GM19328 (cell line): ENCODE results near the gene MYH15.

Experiments
- ATAC-seq: cut with Tn5 transposase; IDR thresholded peaks from one replicate; pipeline ENCODE4 v1.9.1; 2021; ENCODE audit warnings: mild to moderate bottlenecking, moderate library complexity; ENCODE audit not compliant: unreplicated experiment

The MYH15 gene

DNA sequence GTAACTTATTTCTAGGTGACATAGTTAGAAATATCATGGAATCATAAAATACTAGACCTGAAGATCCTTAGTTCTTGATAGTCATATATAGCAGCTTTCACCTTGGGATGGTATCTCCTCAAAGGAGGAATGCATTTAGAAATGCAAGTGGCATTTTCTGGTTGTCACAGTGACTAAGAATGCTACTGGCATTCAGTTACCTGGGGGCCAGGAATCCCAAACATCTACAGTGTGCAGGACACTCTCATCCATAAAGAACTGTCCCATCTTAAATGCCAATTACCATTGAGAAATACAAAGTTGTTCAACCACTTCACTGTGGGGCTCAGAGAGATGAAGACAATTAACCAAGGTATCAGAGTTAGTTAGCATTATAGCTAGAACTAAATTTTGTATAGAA is 36.7 kb downstream of the MYH15 start:
- ATAC-seq, result no peak

- no peak for ATAC-seq
Measured at GRCh38 chr3:108472001-108472591, 38.3 kb downstream of the MYH15 start.

GRCh38 chr3:108471426-108471825 is 39.0 kb downstream of the MYH15 start:
- ATAC-seq, result no peak

GRCh38 chr3:108469126-108469525 is 41.3 kb downstream of the MYH15 start:
- no peak for ATAC-seq

- no peak for ATAC-seq
Measured at GRCh38 chr3:108468577-108468976, 41.8 kb downstream of the MYH15 start.

DNA sequence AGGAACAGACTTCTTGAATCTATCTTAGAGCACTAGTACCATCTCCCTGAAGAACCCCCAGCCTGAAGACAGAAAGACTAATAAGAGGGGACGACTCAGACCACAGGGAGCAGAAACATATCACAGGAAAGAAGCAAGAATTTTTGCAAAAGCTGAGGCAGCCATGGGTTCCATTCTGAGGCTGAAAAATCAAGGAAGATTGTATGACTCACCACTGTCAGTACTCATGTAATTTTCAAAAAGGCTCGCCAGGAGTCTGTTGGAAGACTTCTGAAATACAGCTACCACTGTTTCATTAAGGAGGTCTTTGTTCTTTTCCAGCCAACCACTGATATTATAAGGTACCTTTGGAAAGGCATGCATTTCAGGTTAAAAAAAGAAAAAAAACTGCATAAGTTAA is 47.5 kb downstream of the MYH15 start:
- ATAC-seq, result no peak

DNA sequence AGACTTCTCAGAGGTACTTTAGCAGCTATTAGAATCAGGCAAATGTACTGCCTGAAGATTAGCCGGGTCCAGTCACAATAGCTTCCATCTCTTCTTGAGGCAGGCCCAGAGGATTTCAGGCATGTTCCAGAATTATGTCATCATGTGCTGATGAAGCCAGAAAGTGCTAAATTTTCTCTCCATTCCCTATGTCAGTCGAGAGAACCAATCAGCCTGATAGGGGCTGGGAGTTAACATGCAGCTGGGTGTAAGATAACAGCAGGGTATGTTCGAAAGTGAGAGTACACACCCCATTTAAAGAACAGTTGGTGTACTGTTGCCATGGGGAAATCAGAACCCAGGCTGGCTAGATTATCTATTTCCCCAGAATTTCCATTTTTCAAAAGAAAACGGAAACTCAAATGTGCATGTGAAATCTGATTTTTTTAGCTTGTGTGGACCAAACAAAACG is 48.7 kb downstream of the MYH15 start:
- ATAC-seq, result peak; percentile 85

GRCh38 chr3:108459225-108459624 is 51.2 kb downstream of the MYH15 start:
- no peak for ATAC-seq

DNA sequence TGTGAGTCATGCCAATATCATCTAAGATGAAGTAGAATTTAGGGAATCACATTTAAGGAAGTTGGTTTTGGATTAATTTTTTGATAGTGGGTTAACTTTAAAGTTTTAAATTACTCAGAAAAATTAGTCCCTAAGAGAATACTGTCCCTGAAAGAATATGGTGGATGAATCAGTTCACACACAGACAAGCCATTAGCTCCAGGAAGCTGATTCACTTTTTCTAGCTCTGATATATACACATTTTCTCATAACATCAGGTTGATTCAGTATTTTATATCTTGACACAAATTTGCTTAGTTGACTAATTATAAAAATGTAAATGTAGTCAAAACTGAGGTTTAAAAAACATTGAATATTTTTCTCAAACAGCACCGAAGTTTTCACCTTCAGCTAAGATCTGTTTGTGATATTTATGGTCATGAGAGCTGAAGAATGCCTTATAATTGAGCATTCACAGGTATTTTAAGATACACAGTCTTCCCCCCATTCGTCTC is 55.1 kb downstream of the MYH15 start:
- no peak for ATAC-seq

DNA sequence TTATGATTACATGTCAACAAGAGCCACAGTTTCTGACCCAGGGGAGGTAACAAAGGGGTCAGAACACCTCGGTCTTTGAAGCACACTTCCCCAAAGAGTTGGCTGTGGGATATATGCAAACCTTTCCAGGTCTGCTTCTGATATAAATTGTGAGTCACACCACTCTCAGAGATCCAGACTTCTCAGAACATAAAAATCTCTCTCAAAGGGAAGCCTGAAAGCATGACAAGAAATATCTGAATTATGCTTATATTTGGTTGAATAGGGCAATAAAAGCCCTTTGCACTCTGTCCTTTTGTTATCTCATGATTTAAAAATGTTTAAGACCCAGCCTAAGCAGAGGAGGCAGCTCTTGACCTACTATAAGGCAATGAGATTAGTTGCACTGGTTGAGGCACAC is 56.8 kb downstream of the MYH15 start:
- ATAC-seq, result no peak

DNA sequence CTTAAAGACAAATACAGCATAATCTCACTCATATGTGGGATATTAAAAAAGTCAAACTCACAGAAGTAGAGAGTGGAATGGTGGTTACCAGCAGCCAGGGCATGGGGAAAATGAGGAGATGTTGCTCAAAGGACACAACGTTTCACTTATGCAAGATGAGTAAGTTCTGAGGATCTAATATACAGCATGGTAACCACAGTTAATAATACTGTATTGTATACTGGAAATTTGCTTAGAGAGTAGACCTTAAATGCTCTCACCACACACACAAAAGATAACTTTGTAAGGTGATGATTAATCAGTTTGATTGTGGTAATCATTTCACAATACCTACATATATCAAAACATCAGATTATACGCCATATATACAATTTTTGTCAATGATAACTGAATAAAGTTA is 60.0 kb downstream of the MYH15 start:
- ATAC-seq, result no peak

DNA sequence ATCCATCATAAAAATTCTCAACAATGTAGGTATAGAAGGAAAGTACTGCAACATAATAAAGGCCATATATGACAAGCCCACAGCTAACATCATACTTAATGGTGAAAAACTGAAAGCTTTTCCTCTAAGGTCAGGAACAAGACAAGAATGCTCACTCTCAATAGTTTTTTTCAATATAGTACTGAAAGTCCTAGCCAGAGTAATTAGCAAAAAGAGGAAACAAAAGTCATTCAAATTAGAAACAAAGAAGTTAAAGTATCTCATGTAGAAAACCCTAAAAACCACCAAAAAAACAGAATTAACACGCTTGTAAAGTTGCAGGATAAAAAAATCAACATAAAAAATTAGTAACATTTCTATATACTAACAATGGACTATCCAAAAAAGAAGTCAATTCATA is 61.8 kb downstream of the MYH15 start:
- ATAC-seq, result no peak

- ATAC-seq, result no peak
Measured at GRCh38 chr3:108447096-108447847, 63.1 kb downstream of the MYH15 start.

DNA sequence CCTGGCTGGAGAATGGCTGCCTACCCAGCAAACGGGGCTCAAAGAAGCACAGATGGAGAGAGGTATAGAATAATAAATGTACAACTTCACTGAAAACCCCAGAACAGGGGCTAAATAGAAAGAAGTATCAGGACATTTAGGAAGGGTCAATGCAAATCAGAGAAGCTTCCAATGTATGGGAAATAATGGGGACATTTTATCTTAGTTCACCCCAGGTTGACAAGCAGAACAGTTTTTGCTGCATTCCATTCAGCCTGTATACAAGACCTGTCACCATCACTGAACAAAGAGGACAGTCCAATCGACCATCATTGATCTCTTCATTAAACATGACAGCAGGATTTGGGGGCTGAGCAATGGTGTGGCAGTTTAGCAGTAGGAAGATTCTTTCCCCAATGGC is 68.1 kb downstream of the MYH15 start:
- ATAC-seq, result no peak

DNA sequence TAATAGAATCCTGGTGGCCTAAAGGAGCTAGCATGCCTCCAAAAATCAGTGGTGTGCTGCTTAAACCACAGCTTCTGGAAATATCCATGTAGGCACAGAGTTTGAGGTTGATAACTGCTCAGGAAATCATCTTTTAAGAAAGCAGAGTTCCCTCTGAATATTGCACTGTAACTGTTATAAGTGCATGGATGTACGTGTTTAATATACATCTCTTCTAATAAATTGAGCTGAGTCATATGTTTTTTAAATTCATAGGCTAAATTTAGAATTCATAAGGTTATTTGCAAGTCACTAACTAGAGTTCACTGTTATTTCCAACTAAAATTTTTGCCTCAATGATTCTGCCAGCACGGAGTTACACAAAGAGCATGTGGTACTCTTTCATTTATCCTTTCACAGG is 68.9 kb downstream of the MYH15 start:
- no peak for ATAC-seq

DNA sequence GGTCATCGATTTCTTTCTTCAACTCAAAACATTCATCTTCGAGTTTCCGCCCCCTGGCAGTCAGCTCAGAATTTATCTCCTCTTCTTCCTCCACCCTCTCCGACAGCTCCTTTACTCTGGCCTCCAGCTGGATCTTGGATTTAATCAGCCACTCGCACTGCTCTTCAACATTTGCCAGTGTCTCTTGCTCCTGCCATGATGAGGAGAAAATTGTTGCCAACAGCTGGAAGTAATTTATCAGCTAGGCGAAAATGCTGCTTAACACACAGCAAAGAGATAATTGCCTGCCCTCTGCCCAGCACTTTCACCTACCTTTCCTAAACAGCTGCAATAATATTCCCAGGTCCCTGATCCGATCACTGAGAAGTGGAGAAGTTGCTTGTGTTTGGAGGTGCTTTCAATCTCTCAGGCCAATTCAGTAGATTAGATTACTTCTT is 69.3 kb downstream of the MYH15 start:
- ATAC-seq, result no peak

DNA sequence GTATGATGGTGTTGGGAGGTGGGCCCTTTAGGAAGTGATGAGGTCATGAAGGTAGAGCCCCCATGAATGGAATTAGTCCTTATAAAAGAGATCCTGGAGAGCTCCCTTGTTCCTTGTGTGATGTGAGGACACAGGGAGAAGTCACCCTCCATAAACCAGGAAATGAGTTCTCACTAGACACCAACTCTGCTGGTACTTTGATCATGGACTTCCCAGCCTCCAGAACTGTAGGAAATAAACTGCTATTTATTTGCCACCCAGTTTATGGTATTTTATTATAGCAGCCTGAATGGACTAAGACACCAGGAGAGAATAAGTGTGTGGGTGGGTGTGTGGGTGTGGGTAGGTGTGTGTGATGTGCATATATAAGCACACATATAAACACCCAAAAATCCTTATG is 71.9 kb downstream of the MYH15 start:
- ATAC-seq, result no peak

GRCh38 chr3:108437439-108437838 is 73.0 kb downstream of the MYH15 start:
- no peak for ATAC-seq

- ATAC-seq, result no peak
Measured at GRCh38 chr3:108433928-108434327, 76.5 kb downstream of the MYH15 start.

DNA sequence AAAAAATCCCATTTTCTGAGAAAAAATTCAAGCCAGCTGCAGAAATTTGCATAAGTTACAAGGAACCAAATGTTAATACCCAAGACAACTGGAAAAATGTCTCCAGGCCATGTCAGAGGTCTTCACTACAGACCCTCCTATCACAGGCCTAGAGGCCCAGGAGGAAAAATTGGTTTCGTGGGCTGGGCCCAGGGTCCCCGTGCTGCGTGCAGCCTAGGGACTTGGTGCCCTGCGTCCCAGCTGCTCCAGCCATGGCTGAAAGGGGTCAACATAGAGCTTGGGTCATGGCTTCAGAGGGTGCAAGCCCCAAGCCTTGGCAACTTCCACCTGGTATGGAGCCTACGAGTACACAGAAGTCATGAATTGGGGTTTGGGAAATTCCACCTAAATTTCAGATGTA is 78.0 kb downstream of the MYH15 start:
- no peak for ATAC-seq

DNA sequence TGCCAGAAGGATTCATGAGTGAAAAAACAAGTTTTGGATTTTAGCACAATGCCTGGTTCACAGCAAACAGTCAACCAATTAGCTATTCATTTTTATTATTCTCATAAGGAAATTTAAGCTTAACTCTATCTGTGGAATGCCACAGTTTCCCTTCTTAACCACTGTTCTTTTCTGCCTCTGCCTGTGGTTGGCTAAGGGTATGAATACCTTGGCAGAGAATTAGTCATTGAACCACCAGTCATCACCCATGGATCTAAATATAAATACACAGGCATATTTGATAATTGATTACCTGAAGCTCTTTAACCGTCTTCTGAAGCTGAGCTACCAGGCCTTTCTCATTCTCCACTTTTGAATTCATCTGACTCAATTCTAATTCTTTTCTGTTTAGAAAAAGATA is 79.9 kb downstream of the MYH15 start:
- ATAC-seq, result no peak

DNA sequence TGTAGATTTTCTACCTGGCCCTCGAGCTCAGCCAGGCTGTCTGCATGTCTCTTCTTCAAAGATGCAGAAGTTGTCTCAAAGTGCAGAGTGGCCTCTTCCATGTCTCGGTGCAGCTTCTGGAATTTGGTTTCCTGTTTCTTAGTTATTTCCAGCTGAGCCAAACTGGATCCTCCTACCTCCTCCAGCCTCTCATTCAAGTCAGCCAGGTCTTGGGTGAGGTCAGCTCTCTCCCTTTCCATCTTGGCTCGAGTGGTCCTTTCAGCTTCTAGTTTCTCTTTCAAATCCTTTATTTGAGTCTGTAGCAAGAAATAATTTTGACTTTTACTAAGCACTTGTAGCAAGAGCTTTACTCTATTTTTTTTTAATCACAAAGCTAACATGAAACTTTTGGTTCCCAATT is 81.8 kb downstream of the MYH15 start:
- ATAC-seq, result no peak

DNA sequence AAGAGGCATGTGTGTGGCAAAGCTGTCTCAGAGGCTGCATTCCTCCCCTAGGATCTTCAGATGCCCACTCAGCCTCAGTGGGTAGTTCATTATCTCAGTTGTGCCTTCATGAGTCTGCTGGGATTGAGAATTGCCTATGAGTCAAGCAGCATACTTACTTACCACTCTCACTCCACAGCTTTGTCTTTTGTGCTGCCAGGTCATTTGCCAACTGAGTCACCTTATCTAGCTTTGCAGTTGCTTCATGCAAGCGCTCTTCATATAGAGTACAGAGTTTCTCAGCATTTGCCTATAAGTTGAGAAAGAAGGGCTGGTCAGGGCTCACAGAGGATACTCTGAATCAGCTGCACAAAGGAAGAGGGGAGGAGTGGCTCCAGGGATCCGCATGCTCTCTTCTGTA is 89.5 kb downstream of the MYH15 start:
- no peak for ATAC-seq
